Neural crest cell (in vitro differentiated cells): Measurements from ENCODE around the gene AGTPBP1. TPM values are rescaled to one million over a fixed set of nuclear protein-coding genes. Genes with fewer than 3 reads are reported as not detected.

Source experiments
- DNase-seq: peaks from one replicate; pipeline ENCODE4 v3.0.0; 2021; ENCODE audit warnings: low read depth, mixed read lengths, low spot score
- H3K27ac Mint-ChIP-seq: one replicate; pipeline ENCODE4 v1.8.0; 2021; ENCODE audit warnings: mild to moderate bottlenecking, mixed read lengths; ENCODE audit not compliant: unreplicated experiment
- H3K27me3 Mint-ChIP-seq: 2 replicates; pipeline ENCODE4 v1.8.0; 2021; ENCODE audit warnings: low read depth, mild to moderate bottlenecking, mixed read lengths
- H3K36me3 Mint-ChIP-seq: 2 replicates; pipeline ENCODE4 v1.8.0; 2021; ENCODE audit warnings: low read depth, mild to moderate bottlenecking, mixed read lengths
- H3K4me1 Mint-ChIP-seq: 2 replicates; pipeline ENCODE4 v1.8.0; 2021; ENCODE audit warnings: mixed read lengths
- H3K4me3 Mint-ChIP-seq: one replicate; pipeline ENCODE4 v1.8.0; 2021; ENCODE audit warnings: mild to moderate bottlenecking, mixed read lengths
- H3K9me3 Mint-ChIP-seq: 2 replicates; pipeline ENCODE4 v1.8.0; 2021; ENCODE audit warnings: mixed read lengths
- total RNA-seq: library from RNA; stranded (reverse); gene quantifications from 2 replicates; pipeline ENCODE4 v1.2.1, GENCODE V29; 2021
- TF ChIP-seq, protein P1 (sequence below): fragments of 200-600 bp; sonication (generic); conservative IDR thresholded peaks from 2 replicates; pipeline ENCODE4 v1.5.0; 2021; ENCODE audit warnings: antibody characterized with exemption, mild to moderate bottlenecking

The AGTPBP1 gene
- total RNA-seq, 1 donor from 2014 or later: 43.0 TPM

- no peak for DNase-seq
- H3K9me3 Mint-ChIP-seq: no peaks in the 10 kb centered on the region
- no peaks in the 10 kb centered on the region for H3K27me3 Mint-ChIP-seq
- H3K36me3 Mint-ChIP-seq: peaks cover 8% of the 10 kb centered on the region
- TF ChIP-seq, protein P1, sequence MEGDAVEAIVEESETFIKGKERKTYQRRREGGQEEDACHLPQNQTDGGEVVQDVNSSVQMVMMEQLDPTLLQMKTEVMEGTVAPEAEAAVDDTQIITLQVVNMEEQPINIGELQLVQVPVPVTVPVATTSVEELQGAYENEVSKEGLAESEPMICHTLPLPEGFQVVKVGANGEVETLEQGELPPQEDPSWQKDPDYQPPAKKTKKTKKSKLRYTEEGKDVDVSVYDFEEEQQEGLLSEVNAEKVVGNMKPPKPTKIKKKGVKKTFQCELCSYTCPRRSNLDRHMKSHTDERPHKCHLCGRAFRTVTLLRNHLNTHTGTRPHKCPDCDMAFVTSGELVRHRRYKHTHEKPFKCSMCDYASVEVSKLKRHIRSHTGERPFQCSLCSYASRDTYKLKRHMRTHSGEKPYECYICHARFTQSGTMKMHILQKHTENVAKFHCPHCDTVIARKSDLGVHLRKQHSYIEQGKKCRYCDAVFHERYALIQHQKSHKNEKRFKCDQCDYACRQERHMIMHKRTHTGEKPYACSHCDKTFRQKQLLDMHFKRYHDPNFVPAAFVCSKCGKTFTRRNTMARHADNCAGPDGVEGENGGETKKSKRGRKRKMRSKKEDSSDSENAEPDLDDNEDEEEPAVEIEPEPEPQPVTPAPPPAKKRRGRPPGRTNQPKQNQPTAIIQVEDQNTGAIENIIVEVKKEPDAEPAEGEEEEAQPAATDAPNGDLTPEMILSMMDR: no peak
- H3K4me3 Mint-ChIP-seq: no peak overlapping the region
- no peak overlapping the region for H3K27ac Mint-ChIP-seq
- H3K4me1 Mint-ChIP-seq: no peaks in the 10 kb centered on the region
Measured at GRCh38 chr9:85676790-85677189, 65.0 kb downstream of the AGTPBP1 start.

GRCh38 chr9:85667374-85667773 is 74.4 kb downstream of the AGTPBP1 start:
- Mint-ChIP-seq H3K27me3 (no peaks in the 10 kb centered on the region), H3K9me3 (no peaks in the 10 kb centered on the region), H3K4me1 (no peaks in the 10 kb centered on the region), H3K4me3 (no peak overlapping the region), H3K36me3 (peaks cover 10% of the 10 kb centered on the region), H3K27ac (no peak overlapping the region)
- TF ChIP-seq, protein P1: no peak
- DNase-seq: no peak

- TF ChIP-seq, protein P1: no peak
- Mint-ChIP-seq H3K9me3 (no peaks in the 10 kb centered on the region), H3K36me3 (peaks cover 6% of the 10 kb centered on the region), H3K27ac (no peak overlapping the region), H3K4me3 (no peak overlapping the region), H3K27me3 (no peaks in the 10 kb centered on the region), H3K4me1 (no peaks in the 10 kb centered on the region)
- no peak for DNase-seq
Measured at GRCh38 chr9:85666086-85666485, 75.7 kb downstream of the AGTPBP1 start.

DNA sequence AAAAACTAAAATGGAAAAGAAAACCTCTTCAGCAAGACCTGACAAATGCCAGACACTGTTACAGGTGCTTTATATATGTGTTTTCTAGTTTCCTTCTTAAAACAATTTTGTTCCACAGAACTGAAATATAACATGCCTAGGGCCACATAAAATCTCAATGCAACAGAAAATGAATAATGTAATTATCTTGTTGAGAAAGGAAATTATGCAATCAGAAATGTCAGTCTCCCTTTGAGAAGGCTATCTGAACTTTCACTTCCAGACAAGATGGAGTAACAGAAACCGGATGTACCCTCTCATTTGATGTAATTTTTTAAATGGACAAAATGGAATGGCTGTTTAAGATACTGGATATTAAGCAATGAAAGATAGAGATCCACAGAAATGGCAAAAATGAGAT is 79.2 kb downstream of the AGTPBP1 start:
- H3K4me3 Mint-ChIP-seq: no peak overlapping the region
- peaks cover 2% of the 10 kb centered on the region for H3K36me3 Mint-ChIP-seq
- no peaks in the 10 kb centered on the region for H3K27me3 Mint-ChIP-seq
- H3K27ac Mint-ChIP-seq: no peak overlapping the region
- TF ChIP-seq, protein P1: no peak
- H3K9me3 Mint-ChIP-seq: no peaks in the 10 kb centered on the region
- DNase-seq: no peak
- peaks cover 9% of the 10 kb centered on the region for H3K4me1 Mint-ChIP-seq

DNA sequence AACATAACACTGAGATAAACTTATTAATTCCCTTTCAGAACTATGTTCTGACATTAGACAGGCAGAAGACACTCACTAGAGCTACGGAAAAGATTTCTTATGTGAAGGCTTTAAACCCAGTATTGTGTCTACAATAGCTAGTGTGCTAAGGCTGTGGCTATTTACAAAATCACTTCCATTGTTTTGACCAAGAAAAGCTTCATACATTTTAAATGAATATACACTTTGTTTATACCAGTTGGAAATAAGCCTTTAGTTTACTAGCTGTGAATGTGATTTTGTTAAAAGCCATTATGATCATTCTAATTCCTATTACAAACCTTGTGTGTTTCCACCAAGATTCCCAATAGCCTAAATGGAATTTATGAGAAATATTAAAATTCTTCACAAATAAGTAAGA is 83.0 kb downstream of the AGTPBP1 start:
- TF ChIP-seq, protein P1: no peak
- H3K27me3 Mint-ChIP-seq: no peaks in the 10 kb centered on the region
- peaks cover 9% of the 10 kb centered on the region for H3K4me1 Mint-ChIP-seq
- H3K27ac Mint-ChIP-seq: no peak overlapping the region
- DNase-seq: no peak
- H3K36me3 Mint-ChIP-seq: no peaks in the 10 kb centered on the region
- no peak overlapping the region for H3K4me3 Mint-ChIP-seq
- no peaks in the 10 kb centered on the region for H3K9me3 Mint-ChIP-seq

- H3K36me3 Mint-ChIP-seq: peaks cover 12% of the 10 kb centered on the region
Measured at GRCh38 chr9:85653153-85653552, 88.6 kb downstream of the AGTPBP1 start.

More at GRCh38 chr9:85653153-85653552, 88.6 kb downstream of the AGTPBP1 start:
- Mint-ChIP-seq H3K9me3 (no peaks in the 10 kb centered on the region), H3K4me3 (no peak overlapping the region), H3K4me1 (no peaks in the 10 kb centered on the region), H3K27ac (no peak overlapping the region), H3K27me3 (no peaks in the 10 kb centered on the region)
- TF ChIP-seq, protein P1: no peak
- DNase-seq: no peak
